Measurements from ENCODE around the gene SELENOT.

Gene SELENOT

GRCh38 chr3:150673966-150674365 lies 70.8 kb downstream of the SELENOT start:
- in situ Hi-C loops (cut with HindIII; ENCODE audit: low sequenced_read_pairs) = no loop called here
- H3K4me3 ChIP-seq (ENCODE audit: low read depth, low read length) = no peak overlapping the region
- no peak for DNase-seq (ENCODE audit: low read depth, low spot score)
- TF ChIP-seq, protein P1, sequence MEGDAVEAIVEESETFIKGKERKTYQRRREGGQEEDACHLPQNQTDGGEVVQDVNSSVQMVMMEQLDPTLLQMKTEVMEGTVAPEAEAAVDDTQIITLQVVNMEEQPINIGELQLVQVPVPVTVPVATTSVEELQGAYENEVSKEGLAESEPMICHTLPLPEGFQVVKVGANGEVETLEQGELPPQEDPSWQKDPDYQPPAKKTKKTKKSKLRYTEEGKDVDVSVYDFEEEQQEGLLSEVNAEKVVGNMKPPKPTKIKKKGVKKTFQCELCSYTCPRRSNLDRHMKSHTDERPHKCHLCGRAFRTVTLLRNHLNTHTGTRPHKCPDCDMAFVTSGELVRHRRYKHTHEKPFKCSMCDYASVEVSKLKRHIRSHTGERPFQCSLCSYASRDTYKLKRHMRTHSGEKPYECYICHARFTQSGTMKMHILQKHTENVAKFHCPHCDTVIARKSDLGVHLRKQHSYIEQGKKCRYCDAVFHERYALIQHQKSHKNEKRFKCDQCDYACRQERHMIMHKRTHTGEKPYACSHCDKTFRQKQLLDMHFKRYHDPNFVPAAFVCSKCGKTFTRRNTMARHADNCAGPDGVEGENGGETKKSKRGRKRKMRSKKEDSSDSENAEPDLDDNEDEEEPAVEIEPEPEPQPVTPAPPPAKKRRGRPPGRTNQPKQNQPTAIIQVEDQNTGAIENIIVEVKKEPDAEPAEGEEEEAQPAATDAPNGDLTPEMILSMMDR (IDR thresholded peaks at IDR 0.05; ENCODE audit: low read depth, low read length) = no peak

DNA sequence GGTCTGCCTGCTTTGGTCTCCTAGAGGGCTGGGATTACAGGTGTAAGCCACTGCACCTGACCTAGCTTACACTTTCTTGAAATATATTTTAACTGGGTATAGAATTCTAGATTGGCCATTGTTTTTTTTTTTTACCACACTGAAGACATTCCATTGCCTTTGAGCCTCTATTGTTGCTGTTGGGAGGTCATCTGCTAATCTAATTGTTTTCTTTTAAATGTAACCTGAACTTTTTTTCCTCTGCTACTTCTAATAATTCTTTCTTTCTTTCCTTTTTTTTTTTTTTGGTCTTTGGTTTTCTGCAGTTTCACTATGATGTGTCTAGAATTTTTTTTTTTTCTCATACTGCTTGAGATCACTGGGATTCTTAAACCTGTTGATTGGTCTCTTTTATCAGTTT lies 72.5 kb downstream of the SELENOT start:
- DNase-seq (ENCODE audit: low read depth, low spot score) = no peak
- H3K4me3 ChIP-seq (ENCODE audit: low read depth, low read length) = no peak overlapping the region
- in situ Hi-C loops (cut with HindIII; ENCODE audit: low sequenced_read_pairs) = no loop called here
- TF ChIP-seq, protein P1 (IDR thresholded peaks at IDR 0.05; ENCODE audit: low read depth, low read length) = no peak

All from astrocyte of the spinal cord (primary cell).